CD4-positive, alpha-beta T cell treated with Interleukin-4 for 1 hour (primary cell): ENCODE measurements around the gene ZNF564.
"Not testable (repeated sequence)": the region's sequence is repeated elsewhere in the genome, so short reads cannot be mapped to it uniquely, and the experiment has no call there.

Experiments used
- DNase-seq, 2 donors: peaks; one replicate each; pipeline ENCODE4 v3.0.0-alpha.2; 2020 to 2022

The ZNF564 gene

GRCh38 chr19:12496480-12496879 lies 54.8 kb downstream of the ZNF564 start:
- DNase-seq, result no peak

GRCh38 chr19:12495002-12495802 lies 56.1 kb downstream of the ZNF564 start:
- peak; percentile 93 to 94 for DNase-seq

- DNase-seq, result no peak
These were observed 56.9 kb downstream of the ZNF564 start for GRCh38 chr19:12494260-12494860.

GRCh38 chr19:12486265-12486783 lies 65.0 kb downstream of the ZNF564 start:
- DNase-seq, result not testable (repeated sequence)

GRCh38 chr19:12485571-12485970 lies 65.7 kb downstream of the ZNF564 start:
- DNase-seq, result no peak

- DNase-seq, result no peak
These were observed 66.2 kb downstream of the ZNF564 start for GRCh38 chr19:12485052-12485416.

GRCh38 chr19:12484371-12485051 lies 66.8 kb downstream of the ZNF564 start, which contains the start of gene ZNF709:
Gene ZNF709 (minus strand): TSS chr19:12484816. CDS start chr19:12484657, 159 bp downstream.
- peak; percentile 91 to 92 for DNase-seq

- no peak for DNase-seq
These were observed 67.3 kb downstream of the ZNF564 start for GRCh38 chr19:12484011-12484370.

GRCh38 chr19:12482509-12482886 lies 68.8 kb downstream of the ZNF564 start:
- DNase-seq, result no peak

- DNase-seq, result no peak
These were observed 69.3 kb downstream of the ZNF564 start for GRCh38 chr19:12481781-12482508.

- DNase-seq, result no peak
These were observed 72.9 kb downstream of the ZNF564 start for GRCh38 chr19:12478234-12478941.
